ACC112 (cell line): Measurements from ENCODE around the gene TNFAIP2.

Source experiments
- H2AFZ ChIP-seq: fragments of 200-600 bp; sonication (generic); one replicate; pipeline ENCODE4 v1.6.0; 2017; ENCODE audit warnings: antibody characterized with exemption, low read length; ENCODE audit not compliant: unreplicated experiment
- H3K27ac ChIP-seq: fragments of 200-600 bp; sonication (generic); 2 replicates; pipeline ENCODE4 v1.5.1; 2014; ENCODE audit warnings: low read depth, mild to moderate bottlenecking, antibody characterized with exemption, low read length, moderate library complexity
- H3K27me3 ChIP-seq: fragments of 200-600 bp; sonication (generic); 2 replicates; pipeline ENCODE4 v1.6.1; 2014; ENCODE audit warnings: mild to moderate bottlenecking, antibody characterized with exemption, low read length, moderate library complexity, mixed read lengths; ENCODE audit not compliant: insufficient read depth
- H3K36me3 ChIP-seq: fragments of 200-600 bp; sonication (generic); 2 replicates; pipeline ENCODE4 v1.6.1; 2016; ENCODE audit warnings: mild to moderate bottlenecking, antibody characterized with exemption, low read length, moderate library complexity, mixed read lengths; ENCODE audit not compliant: insufficient read depth
- H3K4me1 ChIP-seq: fragments of 200-600 bp; sonication (generic); one replicate; pipeline ENCODE4 v1.6.1; 2016; ENCODE audit warnings: low read length, mixed read lengths; ENCODE audit not compliant: insufficient read depth, unreplicated experiment, control insufficient read depth
- H3K4me3 ChIP-seq: fragments of 200-600 bp; sonication (generic); 2 replicates; pipeline ENCODE4 v1.5.1; 2014; ENCODE audit warnings: mild to moderate bottlenecking, low read depth, low read length
- H3K79me2 ChIP-seq: fragments of 200-600 bp; sonication (generic); one replicate; pipeline ENCODE4 v1.6.0; 2016; ENCODE audit warnings: low read length; ENCODE audit not compliant: control insufficient read depth, unreplicated experiment, insufficient read depth

Gene TNFAIP2

DNA sequence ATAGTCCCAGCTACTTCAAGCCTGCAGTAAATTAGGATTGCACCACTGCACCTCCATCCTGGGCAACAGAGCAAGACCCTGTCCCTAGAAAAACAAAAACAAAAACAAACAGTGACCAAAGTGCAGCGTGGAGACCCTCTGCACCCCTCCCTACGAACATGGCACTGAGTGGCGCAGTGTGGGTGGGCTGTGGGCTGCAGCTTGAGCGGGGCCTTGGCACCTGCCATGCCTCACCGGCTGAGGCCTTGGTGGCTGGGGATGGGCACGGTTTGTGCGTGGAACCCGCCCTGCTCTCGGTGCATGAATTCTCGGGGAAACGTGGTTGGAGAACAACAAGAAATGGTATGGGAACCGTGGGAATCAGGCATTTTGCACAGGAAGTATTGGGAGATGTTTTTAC lies 60.8 kb downstream of the TNFAIP2 start:
- H3K4me1 ChIP-seq = no peaks in the 10 kb centered on the region
- H3K27me3 ChIP-seq = peaks cover 9% of the 10 kb centered on the region; the same call in 1 of the 2 replicates
- no peak overlapping the region for H2AFZ ChIP-seq
- H3K36me3 ChIP-seq = no peaks in the 10 kb centered on the region
- H3K27ac ChIP-seq = no peak overlapping the region
- H3K4me3 ChIP-seq = no peak overlapping the region
- no peaks in the 10 kb centered on the region for H3K79me2 ChIP-seq

- Histone ChIP-seq H3K36me3 (no peaks in the 10 kb centered on the region), H3K27ac (no peak overlapping the region), H3K4me1 (no peaks in the 10 kb centered on the region), H3K4me3 (no peak overlapping the region), H3K79me2 (no peaks in the 10 kb centered on the region), H3K27me3 (peaks cover 15% of the 10 kb centered on the region; the same call in 1 of the 2 replicates), H2AFZ (no peak overlapping the region)
These were observed 62.1 kb downstream of the TNFAIP2 start for GRCh38 chr14:103185051-103186029.

GRCh38 chr14:103186241-103186822 lies 63.1 kb downstream of the TNFAIP2 start:
- Histone ChIP-seq H2AFZ (no peak overlapping the region), H3K27ac (no peak overlapping the region), H3K27me3 (peaks cover 15% of the 10 kb centered on the region; the same call in 1 of the 2 replicates), H3K36me3 (no peaks in the 10 kb centered on the region), H3K4me3 (no peak overlapping the region), H3K79me2 (no peaks in the 10 kb centered on the region), H3K4me1 (no peaks in the 10 kb centered on the region)
